Chondrocyte (in vitro differentiated cells): ENCODE measurements around the gene TOB2. TPM values are rescaled to one million over a fixed set of nuclear protein-coding genes. Genes with fewer than 3 reads are reported as not detected.
"Not testable (repeated sequence)": the region's sequence is repeated elsewhere in the genome, so short reads cannot be mapped to it uniquely, and the experiment has no call there.

Experiments used
- DNase-seq: peaks from one replicate; pipeline ENCODE4 v3.0.0; 2021; ENCODE audit warnings: mixed read lengths, low spot score
- H3K27ac Mint-ChIP-seq: one replicate; pipeline ENCODE4 v1.8.0; 2021; ENCODE audit warnings: mild to moderate bottlenecking, moderate library complexity, mixed read lengths; ENCODE audit not compliant: unreplicated experiment
- H3K27me3 Mint-ChIP-seq: 2 replicates; pipeline ENCODE4 v1.8.0; 2021; ENCODE audit warnings: low read depth, mixed read lengths
- H3K36me3 Mint-ChIP-seq: 2 replicates; pipeline ENCODE4 v1.8.0; 2021; ENCODE audit warnings: low read depth, mixed read lengths
- H3K4me1 Mint-ChIP-seq: 2 replicates; pipeline ENCODE4 v1.8.0; 2021; ENCODE audit warnings: low read depth, mild to moderate bottlenecking, mixed read lengths
- H3K4me3 Mint-ChIP-seq: one replicate; pipeline ENCODE4 v1.8.0; 2021; ENCODE audit warnings: mild to moderate bottlenecking, moderate library complexity, mixed read lengths; ENCODE audit not compliant: unreplicated experiment
- H3K9me3 Mint-ChIP-seq: 2 replicates; pipeline ENCODE4 v1.8.0; 2021; ENCODE audit warnings: low read depth, mixed read lengths
- CTCF ChIP-seq: fragments of 200-600 bp; sonication (generic); IDR thresholded peaks from 2 replicates; pipeline ENCODE4 v1.5.0; 2021; ENCODE audit warnings: antibody characterized with exemption, mild to moderate bottlenecking, moderate library complexity
- total RNA-seq: library from RNA; stranded (reverse); gene quantifications from 3 replicates; pipeline ENCODE4 v1.2.1, GENCODE V29; 2021

The TOB2 gene
- total RNA-seq, 1 donor from 2014 or later = 37.7 TPM

GRCh38 chr22:41471568-41471967 is 25.0 kb upstream of the TOB2 start:
- no peak overlapping the region for H3K27ac Mint-ChIP-seq

GRCh38 chr22:41470886-41471285 is 24.3 kb upstream of the TOB2 start:
- no peak overlapping the region for H3K27ac Mint-ChIP-seq
- H3K36me3 Mint-ChIP-seq = peaks cover 3% of the 10 kb centered on the region
- H3K9me3 Mint-ChIP-seq = no peaks in the 10 kb centered on the region
- peaks cover 33% of the 10 kb centered on the region for H3K4me1 Mint-ChIP-seq
- no peak for TF ChIP-seq CTCF
- no peak overlapping the region for H3K4me3 Mint-ChIP-seq
- DNase-seq = no peak
- H3K27me3 Mint-ChIP-seq = no peaks in the 10 kb centered on the region

More at GRCh38 chr22:41471568-41471967, 25.0 kb upstream of the TOB2 start:
- H3K4me3 Mint-ChIP-seq = no peak overlapping the region
- peaks cover 33% of the 10 kb centered on the region for H3K4me1 Mint-ChIP-seq
- no peaks in the 10 kb centered on the region for H3K36me3 Mint-ChIP-seq
- H3K9me3 Mint-ChIP-seq = no peaks in the 10 kb centered on the region
- no peak for TF ChIP-seq CTCF
- no peaks in the 10 kb centered on the region for H3K27me3 Mint-ChIP-seq
- no peak for DNase-seq

- Mint-ChIP-seq H3K27ac (peak overlapping the region; percentile 96), H3K4me3 (peak overlapping the region; percentile 74), H3K4me1 (peaks cover 33% of the 10 kb centered on the region), H3K27me3 (no peaks in the 10 kb centered on the region), H3K9me3 (no peaks in the 10 kb centered on the region), H3K36me3 (peaks cover 8% of the 10 kb centered on the region)
- no peak for DNase-seq
- TF ChIP-seq CTCF = no peak
Observed at GRCh38 chr22:41469218-41469851, 22.7 kb upstream of the TOB2 start.

GRCh38 chr22:41468381-41469217 is 22.0 kb upstream of the TOB2 start, which contains the start of the genes ACO2 and PHF5A:
TSS of gene ACO2 (plus strand) at chr22:41469117. CDS start at chr22:41469147, 30 bp downstream.
TSS of gene PHF5A (minus strand) at chr22:41468692. CDS start at chr22:41468653, 39 bp downstream.
- peak within 1 kb of the TSS; percentile 96 for H3K27ac Mint-ChIP-seq
- peak; percentile 97 for DNase-seq
- H3K4me3 Mint-ChIP-seq = peak within 1 kb of the TSS; percentile 74
- H3K36me3 Mint-ChIP-seq = peaks cover 12% of the 10 kb centered on the region
- H3K27me3 Mint-ChIP-seq = no peaks in the 10 kb centered on the region
- no peaks in the 10 kb centered on the region for H3K9me3 Mint-ChIP-seq
- peaks cover 33% of the 10 kb centered on the region for H3K4me1 Mint-ChIP-seq
- no peak for TF ChIP-seq CTCF

- no peak overlapping the region for H3K4me3 Mint-ChIP-seq
- peaks cover under 1% of the 10 kb centered on the region for H3K4me1 Mint-ChIP-seq
- no peaks in the 10 kb centered on the region for H3K9me3 Mint-ChIP-seq
- H3K36me3 Mint-ChIP-seq = peaks cover 26% of the 10 kb centered on the region
- H3K27ac Mint-ChIP-seq = no peak overlapping the region
- no peaks in the 10 kb centered on the region for H3K27me3 Mint-ChIP-seq
- DNase-seq = no peak
- TF ChIP-seq CTCF = no peak
Observed at GRCh38 chr22:41461901-41462300, 15.3 kb upstream of the TOB2 start.

GRCh38 chr22:41460071-41460470 is 13.5 kb upstream of the TOB2 start:
- not testable (repeated sequence) for H3K9me3 Mint-ChIP-seq, H3K27ac Mint-ChIP-seq, H3K4me3 Mint-ChIP-seq, H3K27me3 Mint-ChIP-seq, H3K4me1 Mint-ChIP-seq
- H3K36me3 Mint-ChIP-seq = peaks cover 23% of the 10 kb centered on the region
- peak; percentile 28 for DNase-seq
